HepG2 (cell line): ENCODE results near the gene CTIF. TPM values are rescaled to one million over a fixed set of nuclear protein-coding genes. Genes with fewer than 3 reads are reported as not detected.

Experiments used
- ATAC-seq: fragments of 200-7000 bp; cut with Tn5 transposase; 3 replicates; pipeline ENCODE4 v1.9.1; 2020; ENCODE audit warnings: mild to moderate bottlenecking, moderate library complexity
- BruUV-seq: library from RNA; stranded (reverse); fragments of 400-500 nt; replicated peaks from 2 replicates; lab custom pipeline; 2021; lab: Mats Ljungman, UMichigan
- CTCF ChIA-PET: fragments of 300-600 bp; formaldehyde crosslinking; extraction: SDS; loops from one replicate; lab custom pipeline; 2021; ENCODE audit warnings: low total read pairs, inconsistent platforms, low intra/inter-chr PET ratio; lab: Yijun Ruan, JAX
- POLR2A ChIA-PET: fragments of 350-600 bp; sonication (Branson Sonifier 250); formaldehyde crosslinking; loops from one replicate; lab custom pipeline; 2020; ENCODE audit warnings: antibody characterized with exemption, inconsistent platforms; lab: Yijun Ruan, JAX
- DNase-seq: peaks from one replicate; pipeline ENCODE4 v3.0.0-alpha.2; 2015; ENCODE audit warnings: low spot score
- FAIRE-seq: peaks from 3 replicates; lab custom pipeline; 2011; peaks lifted over from hg19 to GRCh38; lab: Jason Lieb, UNC
- H2AFZ ChIP-seq: one replicate; pipeline ENCODE4 v1.6.1; 2011; ENCODE audit warnings: low read length, inconsistent platforms
- H3K27ac ChIP-seq: fragments of 300-600 bp; 3 replicates; pipeline ENCODE4 v1.8.0; 2011; ENCODE audit warnings: mixed run types, mild to moderate bottlenecking, mixed read lengths, low read length, inconsistent platforms; ENCODE audit not compliant: insufficient read depth; ENCODE audit errors: extremely low read length
- H3K27me3 ChIP-seq, 2 experiments: fragments of 200-600 bp in 1 of 2; 2 replicates in 1 of 2; 3 replicates in 1 of 2; pipeline versions ENCODE4 v1.6.0 to v1.8.0; 2011; ENCODE audit warnings: low read length in 2 of 2, mild to moderate bottlenecking in 2 of 2, moderate library complexity in 2 of 2, inconsistent platforms in 1 of 2; ENCODE audit not compliant: insufficient read depth in 2 of 2, control insufficient read depth in 1 of 2
- H3K36me3 ChIP-seq, 2 experiments: fragments of 200-600 bp in 1 of 2; replicated peaks in 1 of 2; 2 replicates in 1 of 2; 3 replicates in 1 of 2; pipeline versions ENCODE4 v1.5.1 to v1.8.0; 2011; ENCODE audit warnings: low read length in 2 of 2, inconsistent platforms in 1 of 2; ENCODE audit not compliant: insufficient read depth in 2 of 2, control insufficient read depth in 1 of 2
- H3K4me1 ChIP-seq: 2 replicates; pipeline ENCODE4 v1.5.1; 2012; ENCODE audit warnings: low read length, inconsistent platforms; ENCODE audit not compliant: insufficient read depth
- H3K4me2 ChIP-seq: 2 replicates; pipeline ENCODE4 v1.6.0; 2011; ENCODE audit warnings: low read depth, low read length, inconsistent platforms
- H3K4me3 ChIP-seq, 3 experiments: fragments of 200-600 bp in 1 of 3; sonication (generic), shearing (Covaris generic) in 1 of 3; replicated peaks in 1 of 3; 2 replicates each; pipeline ENCODE4 v1.5.1; 2011 to 2016; ENCODE audit warnings: low read length in 3 of 3, inconsistent platforms in 2 of 3, low read depth in 2 of 3, mild to moderate bottlenecking in 2 of 3, control low read depth in 1 of 3, mixed read lengths in 1 of 3; ENCODE audit not compliant: insufficient read depth in 1 of 3
- H3K79me2 ChIP-seq: one replicate; pipeline ENCODE4 v1.6.1; 2011; ENCODE audit warnings: low read length, inconsistent platforms; ENCODE audit not compliant: insufficient read depth
- H3K9ac ChIP-seq: 2 replicates; pipeline ENCODE4 v1.6.0; 2011; ENCODE audit warnings: mild to moderate bottlenecking, low read depth, low read length, inconsistent platforms; ENCODE audit not compliant: insufficient read depth
- H3K9me3 ChIP-seq: 2 replicates; pipeline ENCODE4 v1.5.1; 2012; ENCODE audit warnings: mild to moderate bottlenecking, low read length
- H4K20me1 ChIP-seq: 2 replicates; pipeline ENCODE4 v1.6.0; 2011; ENCODE audit warnings: inconsistent platforms, mild to moderate bottlenecking, low read length, moderate library complexity; ENCODE audit not compliant: insufficient read depth
- KAT8 ChIP-seq: IDR thresholded peaks from 2 replicates; pipeline ENCODE4 v1.6.1; 2016; ENCODE audit warnings: missing genetic modification reagents, missing compliant biosample characterization
- MXD3 ChIP-seq: IDR thresholded peaks from 2 replicates; pipeline ENCODE4 v1.6.1; 2016; ENCODE audit warnings: mild to moderate bottlenecking, missing biosample characterization, missing genetic modification reagents
- PHF8 ChIP-seq: sonication (generic); formaldehyde crosslinking; IDR thresholded peaks from 2 replicates; pipeline ENCODE4 v1.5.0; 2020; ENCODE audit warnings: missing genetic modification reagents
- RAD51 ChIP-seq: fragments of 450-650 bp; IDR thresholded peaks from 2 replicates; pipeline ENCODE4 v1.6.1; 2016; ENCODE audit warnings: borderline replicate concordance
- SNAPC4 ChIP-seq: sonication (generic); formaldehyde crosslinking; IDR thresholded peaks from 2 replicates; pipeline ENCODE4 v1.4.0; 2020; ENCODE audit warnings: mild to moderate bottlenecking, missing genetic modification reagents
- ZEB1 ChIP-seq: IDR thresholded peaks from 2 replicates; pipeline ENCODE4 v1.6.1; 2012; ENCODE audit warnings: mild to moderate bottlenecking, low read depth, inconsistent platforms; ENCODE audit not compliant: insufficient replicate concordance
- ZFP37 ChIP-seq: sonication (generic); formaldehyde crosslinking; IDR thresholded peaks from 2 replicates; pipeline ENCODE4 v1.4.0; 2020; ENCODE audit warnings: missing genetic modification reagents, borderline replicate concordance
- ZFYVE20 ChIP-seq: sonication (generic); formaldehyde crosslinking; IDR thresholded peaks from 2 replicates; pipeline ENCODE4 v1.8.0; 2023; ENCODE audit warnings: low read depth, mild to moderate bottlenecking, moderate library complexity, missing genetic modification reagents, borderline replicate concordance
- ZNF816 ChIP-seq: sonication (generic); formaldehyde crosslinking; IDR thresholded peaks from 2 replicates; pipeline ENCODE4 v1.8.0; 2022; ENCODE audit warnings: missing genetic modification reagents, mild to moderate bottlenecking, borderline replicate concordance
- whole genome bisulfite sequencing: methylation state at CpG from one replicate; pipeline ENCODE4 v1.1.6; 2017; ENCODE audit warnings: low lambda C conversion rate; 5-methylcytosine and 5-hydroxymethylcytosine counted together
- in situ Hi-C: cut with HindIII; loops from 2 replicates; pipeline ENCODE4 v1.10.0; 2017; ENCODE audit warnings: low pct_unique_long_range_greater_than_20kb; ENCODE audit not compliant: extremely low pct_ligation_motif_present
- intact Hi-C: fragments of 100-400 bp; cut with micrococcal nuclease; formaldehyde crosslinking; loops from one replicate; pipeline ENCODE4 v1.10.0; 2022; ENCODE audit not compliant: unreplicated experiment
- polyA plus RNA-seq, 8 experiments: library from polyadenylated mRNA; depleted of rRNA in 3 of 8; stranded (reverse) in 7 of 8; unstranded in 1 of 8; fragments of >200 nt; fragmentation: Illumina TruSeq in 4 of 8; extraction: Trizol in 4 of 8; gene quantifications; 2 replicates each; pipeline versions ENCODE4 v1.2.1 to v1.2.3, GENCODE V29; 2011 to 2016; ENCODE audit warnings: low read depth in 4 of 8, missing spikeins in 1 of 8, mixed read lengths in 1 of 8; ENCODE audit not compliant: insufficient read depth in 1 of 8
- total RNA-seq, 5 experiments: library from RNA; depleted of rRNA; stranded (reverse); fragments of >200 nt; fragmentation: Illumina TruSeq; extraction: Trizol; gene quantifications; 2 replicates each; pipeline ENCODE4 v1.2.3, GENCODE V29; 2016; ENCODE audit warnings: low read depth in 1 of 5

CTIF gene
- total and polyA plus RNA-seq, 2 of the 13 experiments (the other 11 are each of a cell fraction or from before 2014, with no cell fraction given), result 18.2 to 28.0 TPM

- Histone ChIP-seq H3K79me2 (no peaks in the 10 kb centered on the region), H3K9me3 (no peaks in the 10 kb centered on the region), H3K4me3 (no peak overlapping the region), H3K9ac (no peak overlapping the region), H3K36me3 (peaks cover 10 to 78% of the 10 kb centered on the region in 2 experiments; a peak in 4 of 5 replicates), H3K4me2 (no peak overlapping the region), H3K27ac (no peak overlapping the region), H4K20me1 (no peaks in the 10 kb centered on the region), H2AFZ (no peak overlapping the region), H3K4me1 (no peaks in the 10 kb centered on the region), H3K27me3 (no peaks in the 10 kb centered on the region)
- POLR2A ChIA-PET, result no interaction called here
- WGBS, result 100% methylated on average over 1 of the region's 10 CpGs
- intact Hi-C loops (no loop called here), in situ Hi-C loops (no loop called here)
- FAIRE-seq, result no peak
- TF ChIP-seq KAT8 (CRISPR knock-in tag) (no peak), PHF8 (CRISPR knock-in tag) (no peak), ZFP37 (CRISPR knock-in tag) (no peak)
- no TSS peak for BruUV-seq
- DNase-seq, result no peak
- ATAC-seq, result no peak
- CTCF ChIA-PET, result no interaction called here
Measured at GRCh38 chr18:48766487-48766886, 227.7 kb downstream of the CTIF start.

GRCh38 chr18:48767090-48767690, 228.4 kb downstream of the CTIF start:
- H3K27me3 ChIP-seq, result no peaks in the 10 kb centered on the region
- POLR2A ChIA-PET, result no interaction called here
- TF ChIP-seq ZEB1 (no peak), ZNF816 (CRISPR knock-in tag) (no peak), SNAPC4 (CRISPR knock-in tag) (no peak), MXD3 (CRISPR knock-in tag) (no peak), ZFYVE20 (CRISPR knock-in tag) (no peak), RAD51 (no peak)
- TF ChIP-seq, all 625 proteins: peak for 0
- 93% methylated on average over 7 of the region's 10 CpGs for WGBS
- Histone ChIP-seq H2AFZ (no peak overlapping the region), H4K20me1 (no peaks in the 10 kb centered on the region), H3K4me2 (no peak overlapping the region), H3K79me2 (no peaks in the 10 kb centered on the region), H3K9ac (no peak overlapping the region), H3K4me1 (no peaks in the 10 kb centered on the region), H3K27ac (no peak overlapping the region), H3K36me3 (peaks cover 9 to 71% of the 10 kb centered on the region in 2 experiments; a peak in 4 of 5 replicates), H3K4me3 (no peak overlapping the region), H3K9me3 (no peaks in the 10 kb centered on the region)
- DNase-seq (no peak), FAIRE-seq (no peak), ATAC-seq (no peak)
- in situ Hi-C loops (no loop called here), intact Hi-C loops (no loop called here)
- CTCF ChIA-PET, result no interaction called here
- BruUV-seq, result no TSS peak
